ENCODE results near the gene LIPC. TPM values are rescaled to one million over a fixed set of nuclear protein-coding genes. Genes with fewer than 3 reads are reported as not detected.

LIPC gene
- total and polyA plus RNA-seq, 2 donors (not counting 3 experiments of a cell fraction or from before 2014, with no cell fraction given), result not detected

- no peak for DNase-seq (ENCODE audit: low read depth, low spot score)
- no peak for FAIRE-seq
- Histone ChIP-seq H3K9ac (replicated peaks; ENCODE audit: extremely low read depth, insufficient read depth, low read length) (no peak overlapping the region), H3K9me1 (replicated peaks; ENCODE audit: control insufficient read depth, extremely low read depth, insufficient read depth, low read length) (no peaks in the 10 kb centered on the region), H3K4me2 (ENCODE audit: insufficient read depth, low read length) (no peak overlapping the region), H3K27me3 (ENCODE audit: control insufficient read depth in 2 of 2, insufficient read depth in 2 of 2, low read length in 2 of 2) (no peaks in the 10 kb centered on the region), H3K27ac (ENCODE audit: insufficient read depth, low read depth, low read length) (no peak overlapping the region), H3K36me3 (ENCODE audit: control insufficient read depth in 2 of 2, extremely low read depth in 1 of 2, insufficient read depth in 2 of 2, low read length in 2 of 2) (no peaks in the 10 kb centered on the region), H3K9me3 (replicated peaks; ENCODE audit: control insufficient read depth, insufficient read depth, low read length) (no peaks in the 10 kb centered on the region), H3K4me3 (replicated peaks in 1 of 3; ENCODE audit: insufficient read depth in 1 of 3, low read depth in 1 of 3, low read length in 3 of 3) (no peak overlapping the region), H3K4me1 (ENCODE audit: control insufficient read depth, extremely low read depth, insufficient read depth, low read length) (peaks cover 28% of the 10 kb centered on the region), H4K20me1 (replicated peaks; ENCODE audit: control insufficient read depth, extremely low read depth, insufficient read depth, low read length) (no peaks in the 10 kb centered on the region), H3K79me2 (ENCODE audit: control insufficient read depth, insufficient read depth, low read length) (no peaks in the 10 kb centered on the region), H2AFZ (ENCODE audit: low read depth, low read length) (no peak overlapping the region)
- dilution Hi-C loops (cut with MboI; ENCODE audit: extremely low pct_ligation_motif_present, low sequenced_read_pairs), result no loop called here
- CTCF ChIA-PET, result interaction anchor here (1.0 to 1.5 kb wide), 2 partner anchors 17 to 74 kb away, joined by 3 read pairs; no protein-coding TSS in a partner anchor
- POLR2A ChIA-PET, result no interaction called here
- BruUV-seq (replicated peaks), result no TSS peak
- TF ChIP-seq POLR2AphosphoS5 (IDR thresholded peaks at IDR 0.05; ENCODE audit: insufficient read depth, low read depth, low read length) (no peak), EZH2 (IDR thresholded peaks at IDR 0.05; ENCODE audit: borderline replicate concordance, low read depth, low read length, severe bottlenecking) (no peak), MYC (IDR thresholded peaks at IDR 0.05; ENCODE audit: low read depth, low read length) (no peak), MAX (IDR thresholded peaks at IDR 0.05; ENCODE audit: insufficient read depth, insufficient read length) (no peak), FOS (IDR thresholded peaks at IDR 0.05; ENCODE audit: borderline replicate concordance, insufficient read depth, low read length) (no peak), JUN (IDR thresholded peaks at IDR 0.05; ENCODE audit: borderline replicate concordance, insufficient read depth, insufficient read length, low read depth) (no peak)
- TF ChIP-seq, protein P1, sequence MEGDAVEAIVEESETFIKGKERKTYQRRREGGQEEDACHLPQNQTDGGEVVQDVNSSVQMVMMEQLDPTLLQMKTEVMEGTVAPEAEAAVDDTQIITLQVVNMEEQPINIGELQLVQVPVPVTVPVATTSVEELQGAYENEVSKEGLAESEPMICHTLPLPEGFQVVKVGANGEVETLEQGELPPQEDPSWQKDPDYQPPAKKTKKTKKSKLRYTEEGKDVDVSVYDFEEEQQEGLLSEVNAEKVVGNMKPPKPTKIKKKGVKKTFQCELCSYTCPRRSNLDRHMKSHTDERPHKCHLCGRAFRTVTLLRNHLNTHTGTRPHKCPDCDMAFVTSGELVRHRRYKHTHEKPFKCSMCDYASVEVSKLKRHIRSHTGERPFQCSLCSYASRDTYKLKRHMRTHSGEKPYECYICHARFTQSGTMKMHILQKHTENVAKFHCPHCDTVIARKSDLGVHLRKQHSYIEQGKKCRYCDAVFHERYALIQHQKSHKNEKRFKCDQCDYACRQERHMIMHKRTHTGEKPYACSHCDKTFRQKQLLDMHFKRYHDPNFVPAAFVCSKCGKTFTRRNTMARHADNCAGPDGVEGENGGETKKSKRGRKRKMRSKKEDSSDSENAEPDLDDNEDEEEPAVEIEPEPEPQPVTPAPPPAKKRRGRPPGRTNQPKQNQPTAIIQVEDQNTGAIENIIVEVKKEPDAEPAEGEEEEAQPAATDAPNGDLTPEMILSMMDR (IDR thresholded peaks at IDR 0.05; ENCODE audit: extremely low read depth in 1 of 2, insufficient read depth in 1 of 2, low read depth in 1 of 2, low read length in 2 of 2), result no peak
- intact Hi-C loops (cut with micrococcal nuclease), result no loop called here
Observed at GRCh38 chr15:58460872-58461271, 29.1 kb downstream of the LIPC start.

Measured in endothelial cell of umbilical vein (primary cell).